Measurements from ENCODE around the gene ARHGAP27.
"Not testable (repeated sequence)": the region's sequence is repeated elsewhere in the genome, so short reads cannot be mapped to it uniquely, and the experiment has no call there.

GRCh38 chr17:45461524-45462327 lies 29.1 kb upstream of the ARHGAP27 start:
- not testable (repeated sequence) for TF ChIP-seq POLR2AphosphoS5 (IDR thresholded peaks at IDR 0.05; ENCODE audit: borderline replicate concordance, low read depth, low read length); EZH2 (IDR thresholded peaks at IDR 0.05)

All from SK-N-MC (cell line).